GM12892 (cell line): Measurements from ENCODE around the gene MGMT.

Source experiments
- DNase-seq: peaks from one replicate; pipeline ENCODE4 v3.0.0; 2011; ENCODE audit not compliant: insufficient read length
- FAIRE-seq: peaks from 2 replicates; lab custom pipeline; 2011; peaks lifted over from hg19 to GRCh38; lab: Jason Lieb, UNC
- POLR2A ChIP-seq: IDR thresholded peaks from 2 replicates; pipeline ENCODE4 v1.6.1; 2011; ENCODE audit warnings: low read depth, low read length, control low read depth
- POLR2AphosphoS5 ChIP-seq: IDR thresholded peaks from 2 replicates; pipeline ENCODE4 v1.6.1; 2011; ENCODE audit warnings: low read depth, low read length, control low read depth
- TAF1 ChIP-seq: IDR thresholded peaks from 2 replicates; pipeline ENCODE4 v1.6.1; 2011; ENCODE audit warnings: low read depth, mild to moderate bottlenecking, control low read depth, low read length, borderline replicate concordance

The MGMT gene

GRCh38 chr10:129474642-129475041, 7.6 kb downstream of the MGMT start:
- DNase-seq, result no peak
- no peak for FAIRE-seq
- TF ChIP-seq POLR2AphosphoS5 (no peak), TAF1 (no peak), POLR2A (no peak)

- TF ChIP-seq TAF1 (no peak), POLR2AphosphoS5 (no peak), POLR2A (no peak)
- no peak for FAIRE-seq
- no peak for DNase-seq
Measured at GRCh38 chr10:129476431-129476830, 9.4 kb downstream of the MGMT start.

- TF ChIP-seq TAF1 (no peak), POLR2A (no peak), POLR2AphosphoS5 (no peak)
- DNase-seq (no peak), FAIRE-seq (no peak)
Measured at GRCh38 chr10:129477051-129477450, 10.0 kb downstream of the MGMT start.

DNA sequence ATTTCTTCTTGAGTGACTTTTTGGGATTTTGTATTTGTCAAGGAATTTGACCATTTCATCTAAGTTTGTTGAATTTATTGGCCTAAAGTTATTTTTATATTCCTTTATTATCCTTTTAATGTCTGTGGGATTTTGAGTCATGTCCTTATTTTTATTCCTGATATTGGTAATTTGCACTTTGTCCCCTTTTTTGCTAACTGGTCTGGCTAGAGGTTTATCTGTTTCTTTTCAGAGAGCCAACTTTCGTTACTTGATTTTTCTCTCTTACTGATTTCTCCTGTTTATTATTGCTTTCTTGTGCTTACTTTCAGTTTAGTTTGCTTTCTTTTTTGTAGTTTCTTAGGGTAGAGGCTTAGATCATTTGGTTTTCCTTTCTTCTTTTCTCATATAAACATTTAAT, 14.6 kb downstream of the MGMT start:
- no peak for FAIRE-seq

DNA sequence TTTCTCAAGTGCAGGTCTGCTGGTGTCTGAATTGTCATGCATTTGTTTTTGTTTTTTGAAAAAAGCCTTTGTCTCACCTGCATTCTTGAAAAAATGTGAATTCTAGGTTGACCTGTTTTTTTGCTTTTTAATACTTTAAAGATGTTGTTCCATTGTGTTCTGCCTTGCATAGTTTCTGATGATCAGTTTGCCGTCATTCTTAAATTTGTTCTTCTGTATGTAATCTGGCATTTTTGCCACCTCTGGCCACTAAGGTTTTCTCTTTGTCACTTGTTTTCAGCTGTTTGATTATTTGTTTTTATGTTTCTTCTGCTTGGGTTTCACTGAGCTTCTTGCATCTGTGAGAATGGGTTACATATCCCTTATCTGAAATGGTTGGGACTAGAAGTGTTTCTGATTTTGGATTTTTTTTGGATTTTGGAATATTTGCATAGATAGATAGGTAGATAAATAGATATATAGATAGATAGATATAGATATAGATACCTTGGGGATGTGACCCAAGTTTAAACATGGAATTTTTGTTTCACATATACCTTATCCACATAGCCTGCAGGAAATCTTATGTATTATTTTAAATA, 16.5 kb downstream of the MGMT start:
- DNase-seq (no peak), FAIRE-seq (no peak)
- TF ChIP-seq POLR2A (no peak), TAF1 (no peak), POLR2AphosphoS5 (no peak)

More for the DNA sequence above, 14.6 kb downstream of the MGMT start:
- DNase-seq, result no peak
- no peak for TF ChIP-seq POLR2A
- TF ChIP-seq POLR2AphosphoS5, result no peak
- no peak for TF ChIP-seq TAF1

DNA sequence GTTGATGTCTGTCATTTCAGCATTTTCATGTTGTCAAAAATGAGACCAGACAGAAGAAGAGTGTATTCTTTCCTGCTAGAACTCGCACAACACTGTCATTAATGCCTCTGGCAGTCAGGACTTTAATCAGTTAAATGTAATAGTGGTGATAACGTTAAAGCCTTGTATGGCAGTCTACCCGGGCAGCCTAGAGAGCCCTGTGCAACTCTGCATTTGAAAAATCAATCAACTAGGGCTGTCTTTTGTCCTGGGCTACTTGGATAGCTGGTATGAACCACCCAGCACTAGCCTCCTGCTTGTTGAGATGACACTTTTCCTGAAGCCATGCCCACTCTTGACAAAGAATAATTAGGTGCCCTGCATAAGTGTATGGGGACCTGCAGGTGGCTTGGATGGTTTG, 19.8 kb downstream of the MGMT start:
- no peak for TF ChIP-seq TAF1
- TF ChIP-seq POLR2A, result no peak
- no peak for TF ChIP-seq POLR2AphosphoS5
- FAIRE-seq (no peak), DNase-seq (no peak)

GRCh38 chr10:129491123-129491734, 24.2 kb downstream of the MGMT start:
- TF ChIP-seq POLR2A (no peak), POLR2AphosphoS5 (no peak), TAF1 (no peak)
- no peak for DNase-seq
- FAIRE-seq, result no peak

DNA sequence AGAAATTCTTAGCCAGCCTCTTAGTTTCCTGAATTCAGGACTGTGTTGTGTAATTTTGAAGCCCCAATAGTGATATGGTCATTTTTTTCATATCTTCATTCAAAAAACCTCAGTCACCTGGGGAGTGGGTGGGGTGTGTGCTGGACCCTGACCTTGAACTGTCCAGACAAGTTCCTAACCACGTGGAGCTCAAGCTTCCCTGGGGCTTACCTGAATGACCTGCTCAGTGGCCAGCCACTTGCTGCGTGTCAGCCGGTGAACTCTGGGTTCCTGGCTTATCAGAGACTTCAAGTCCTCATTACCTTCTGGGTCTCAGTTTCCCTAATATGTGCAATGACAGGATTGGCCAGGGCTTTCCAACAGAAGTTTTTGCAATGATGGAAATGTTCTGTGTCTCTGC, 27.1 kb downstream of the MGMT start:
- DNase-seq (no peak), FAIRE-seq (no peak)
- TF ChIP-seq POLR2A, result no peak
- no peak for TF ChIP-seq TAF1
- TF ChIP-seq POLR2AphosphoS5, result no peak

DNA sequence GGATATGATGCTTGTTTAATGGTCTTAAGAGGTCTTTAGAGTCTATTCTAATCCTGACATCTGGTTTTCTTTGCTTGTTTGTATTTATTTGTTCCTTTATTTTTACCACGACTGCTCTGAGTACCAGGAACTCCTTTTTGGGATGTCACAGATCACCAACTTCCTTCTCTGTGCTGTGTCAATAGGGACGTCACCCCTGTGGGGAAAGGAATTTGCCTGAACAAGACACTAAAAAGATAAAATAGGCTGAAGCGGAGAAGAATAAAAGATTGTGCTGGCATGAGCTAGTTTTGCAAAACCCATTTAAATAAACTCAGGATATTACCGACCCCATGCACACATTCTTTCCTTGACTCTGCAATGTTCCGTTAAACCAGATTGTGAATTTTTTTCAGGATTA, 27.7 kb downstream of the MGMT start:
- TF ChIP-seq TAF1, result no peak
- no peak for TF ChIP-seq POLR2AphosphoS5
- no peak for TF ChIP-seq POLR2A
- FAIRE-seq (no peak), DNase-seq (no peak)

- no peak for DNase-seq
- no peak for FAIRE-seq
- no peak for TF ChIP-seq POLR2AphosphoS5
- TF ChIP-seq TAF1, result no peak
- TF ChIP-seq POLR2A, result no peak
Measured at GRCh38 chr10:129495256-129495655, 28.2 kb downstream of the MGMT start.

DNA sequence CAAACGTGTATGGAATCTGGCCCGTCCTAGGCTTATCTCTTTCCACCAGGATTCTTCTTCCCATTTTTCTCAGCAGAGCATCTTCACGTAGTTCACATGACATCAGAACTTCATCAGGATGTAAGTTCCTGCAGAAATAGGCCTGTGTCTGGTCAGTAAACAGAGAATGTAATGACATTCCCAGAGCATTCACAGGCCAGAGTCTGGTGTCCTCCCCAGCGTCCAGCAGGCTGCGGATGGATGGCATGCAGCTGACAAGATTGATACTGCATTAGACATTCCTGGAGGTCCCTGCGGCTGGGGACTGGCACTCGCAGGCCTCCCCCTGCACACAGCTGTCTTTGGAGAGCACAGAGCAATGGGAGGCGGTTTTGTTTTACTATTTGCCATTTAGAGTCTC, 28.7 kb downstream of the MGMT start:
- no peak for TF ChIP-seq TAF1
- TF ChIP-seq POLR2AphosphoS5, result no peak
- no peak for TF ChIP-seq POLR2A
- no peak for FAIRE-seq
- no peak for DNase-seq

DNA sequence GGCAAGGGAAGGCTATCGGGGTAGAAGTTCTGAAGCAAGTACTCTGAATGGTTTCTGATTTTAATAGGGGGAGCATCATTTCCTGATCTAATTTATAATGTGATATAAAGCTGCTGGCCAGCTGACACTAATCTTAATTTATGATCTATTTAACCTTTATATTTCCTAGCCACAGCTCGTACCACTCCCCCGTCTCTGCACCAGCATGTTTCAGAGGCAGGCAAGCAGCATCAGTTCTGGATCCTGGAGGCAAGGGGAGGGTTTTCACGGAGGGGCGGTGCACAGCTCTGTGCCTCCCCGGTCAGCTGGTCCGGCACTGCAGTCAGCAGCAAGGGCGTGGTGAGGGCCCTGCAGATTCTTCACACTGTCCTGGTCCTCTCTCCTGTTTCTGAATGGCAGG, 30.0 kb downstream of the MGMT start:
- no peak for FAIRE-seq
- no peak for TF ChIP-seq TAF1
- TF ChIP-seq POLR2A, result no peak
- no peak for TF ChIP-seq POLR2AphosphoS5
- no peak for DNase-seq

GRCh38 chr10:129498680-129499079, 31.6 kb downstream of the MGMT start:
- FAIRE-seq (no peak), DNase-seq (no peak)
- TF ChIP-seq POLR2A, result no peak
- TF ChIP-seq TAF1, result no peak
- no peak for TF ChIP-seq POLR2AphosphoS5
